GM12878 (cell line): ENCODE results near the gene FOXR1. TPM values are rescaled to one million over a fixed set of nuclear protein-coding genes. Genes with fewer than 3 reads are reported as not detected.
"Not testable (repeated sequence)": the region's sequence is repeated elsewhere in the genome, so short reads cannot be mapped to it uniquely, and the experiment has no call there.

ENCODE experiments used
- ATAC-seq: fragments of 200-7000 bp; cut with Tn5 transposase; 3 replicates; pipeline ENCODE4 v1.9.1; 2020; ENCODE audit warnings: mild to moderate bottlenecking, moderate library complexity
- BruUV-seq: library from RNA; stranded (reverse); fragments of 400-500 nt; replicated peaks from 2 replicates; lab custom pipeline; 2021; lab: Mats Ljungman, UMichigan
- CTCF ChIA-PET: fragments of 300-600 bp; sonication (Branson Sonifier 250); formaldehyde crosslinking; extraction: SDS; loops from one replicate; lab custom pipeline; 2021; ENCODE audit warnings: inconsistent platforms; lab: Yijun Ruan, JAX
- POLR2A ChIA-PET: fragments of 350-600 bp; formaldehyde crosslinking; extraction: SDS; loops from one replicate; lab custom pipeline; 2021; ENCODE audit warnings: inconsistent platforms; lab: Charles Lee
- RAD21 ChIA-PET: fragments of 300-600 bp; sonication (Branson Sonifier 250); formaldehyde crosslinking; loops from one replicate; lab custom pipeline; 2023; ENCODE audit warnings: antibody characterized with exemption; ENCODE audit not compliant: unreplicated experiment; lab: Charles Lee
- SMC1A ChIA-PET: fragments of 300-600 bp; sonication (Branson Sonifier 250); formaldehyde crosslinking; loops from one replicate; lab custom pipeline; 2023; ENCODE audit not compliant: unreplicated experiment, uncharacterized antibody; lab: Charles Lee
- DNase-seq: peaks from one replicate; pipeline ENCODE4 v3.0.0-alpha.2; 2011; ENCODE audit warnings: low read depth, low spot score
- FAIRE-seq: peaks from 3 replicates; lab custom pipeline; 2011; peaks lifted over from hg19 to GRCh38; lab: Jason Lieb, UNC
- H2AFZ ChIP-seq: 2 replicates; pipeline ENCODE4 v1.6.0; 2011; ENCODE audit warnings: low read depth, low read length, control low read depth; ENCODE audit not compliant: control insufficient read depth
- H3K27ac ChIP-seq: 2 replicates; pipeline ENCODE4 v1.5.1; 2011; ENCODE audit warnings: control low read depth; ENCODE audit not compliant: control insufficient read depth, insufficient read depth
- H3K27me3 ChIP-seq, 2 experiments: replicated peaks in 1 of 2; 2 replicates each; pipeline versions ENCODE4 v1.6.0 to v1.6.1; 2011; ENCODE audit warnings: low read length in 1 of 2; ENCODE audit not compliant: control insufficient read depth in 2 of 2, insufficient read depth in 2 of 2
- H3K36me3 ChIP-seq, 2 experiments: 2 replicates each; pipeline ENCODE4 v1.5.1; 2011; ENCODE audit warnings: low read length in 1 of 2; ENCODE audit not compliant: control insufficient read depth in 2 of 2, insufficient read depth in 2 of 2
- H3K4me1 ChIP-seq: 2 replicates; pipeline ENCODE4 v1.6.1; 2011; ENCODE audit warnings: mild to moderate bottlenecking, low read length, moderate library complexity, mixed read lengths; ENCODE audit not compliant: control insufficient read depth, insufficient read depth
- H3K4me2 ChIP-seq: 2 replicates; pipeline ENCODE4 v1.6.0; 2011; ENCODE audit warnings: control low read depth; ENCODE audit not compliant: control insufficient read depth, insufficient read depth
- H3K4me3 ChIP-seq: fragments of 200-600 bp; sonication (generic); 2 replicates; pipeline ENCODE4 v1.5.1; 2016
- H3K79me2 ChIP-seq: 2 replicates; pipeline ENCODE4 v1.6.0; 2011; ENCODE audit warnings: low read length; ENCODE audit not compliant: control insufficient read depth, insufficient read depth
- H3K9ac ChIP-seq: 2 replicates; pipeline ENCODE4 v1.8.0; 2011; ENCODE audit warnings: low read length, control low read depth, mixed read lengths; ENCODE audit not compliant: control insufficient read depth, insufficient read depth
- H3K9me3 ChIP-seq: replicated peaks from 3 replicates; pipeline ENCODE4 v1.5.1; 2011; ENCODE audit warnings: mild to moderate bottlenecking, low read length; ENCODE audit not compliant: control insufficient read depth, insufficient read depth
- H4K20me1 ChIP-seq: 2 replicates; pipeline ENCODE4 v1.6.0; 2011; ENCODE audit not compliant: control insufficient read depth, insufficient read depth
- ATF2 ChIP-seq: IDR thresholded peaks from 2 replicates; pipeline ENCODE4 v1.6.1; 2012; ENCODE audit warnings: low read length, inconsistent platforms
- BHLHE40 ChIP-seq, 2 experiments: fragments of 450-650 bp in 1 of 2; IDR thresholded peaks; 2 replicates each; pipeline ENCODE4 v1.6.1; 2011 to 2017; ENCODE audit warnings: low read depth in 2 of 2, borderline replicate concordance in 1 of 2, improper control_type of control experiment in 1 of 2, low read length in 1 of 2, mild to moderate bottlenecking in 1 of 2
- CBX5 ChIP-seq: sonication (generic); IDR thresholded peaks from 2 replicates; pipeline ENCODE4 v1.6.1; 2016; ENCODE audit warnings: low read depth, moderate library complexity, mild to moderate bottlenecking, inconsistent platforms
- ETV6 ChIP-seq, 2 experiments: fragments of 450-650 bp in 1 of 2; IDR thresholded peaks in 1 of 2; conservative IDR thresholded peaks in 1 of 2; 2 replicates each; pipeline ENCODE4 v1.6.1; 2014; ENCODE audit warnings: antibody characterized with exemption in 1 of 2, borderline replicate concordance in 1 of 2, low read depth in 1 of 2, mild to moderate bottlenecking in 1 of 2, moderate library complexity in 1 of 2
- IKZF2 ChIP-seq, 2 experiments: fragments of 450-650 bp; IDR thresholded peaks; 2 replicates each; pipeline ENCODE4 v1.6.1; 2017; ENCODE audit warnings: mild to moderate bottlenecking in 2 of 2, moderate library complexity in 2 of 2
- JUNB ChIP-seq: IDR thresholded peaks from 2 replicates; pipeline ENCODE4 v1.6.1; 2016; ENCODE audit warnings: antibody characterized with exemption, mild to moderate bottlenecking
- RAD21 ChIP-seq: IDR thresholded peaks from 2 replicates; pipeline ENCODE4 v1.6.1; 2011; ENCODE audit warnings: mild to moderate bottlenecking, low read depth, low read length, moderate library complexity; ENCODE audit not compliant: insufficient read depth
- SREBF1 ChIP-seq: IDR thresholded peaks from 2 replicates; pipeline ENCODE4 v1.6.1; 2012; ENCODE audit warnings: mild to moderate bottlenecking, low read length
- TAF1 ChIP-seq: IDR thresholded peaks from 2 replicates; pipeline ENCODE4 v1.6.1; 2011; ENCODE audit warnings: mild to moderate bottlenecking, low read depth, low read length, borderline replicate concordance
- WGBS: methylation state at CpG from one replicate; pipeline ENCODE4 v1.1.6; 2016; ENCODE audit warnings: low lambda C conversion rate; ENCODE audit not compliant: insufficient replicate concordance, insufficient coverage; ENCODE audit errors: missing lambda C conversion rate; 5-methylcytosine and 5-hydroxymethylcytosine counted together
- in situ Hi-C: fragments of 300-500 bp; cut with MboI; formaldehyde crosslinking; loops from 9 replicates; pipeline ENCODE4 v1.14.3; 2018; ENCODE audit warnings: mixed read lengths
- intact Hi-C: fragments of 100-400 bp; cut with micrococcal nuclease; formaldehyde crosslinking; loops from one replicate; pipeline ENCODE4 v1.14.2; 2022; ENCODE audit not compliant: unreplicated experiment
- polyA plus RNA-seq, 11 experiments: library from polyadenylated mRNA; depleted of rRNA in 4 of 11; unstranded in 6 of 11; stranded (reverse) in 5 of 11; fragments of >200 nt; fragmentation: Nextera tagmentation in 4 of 11; fragmentation: Illumina TruSeq in 1 of 11; extraction: Ambion mirVana in 4 of 11; extraction: Trizol in 1 of 11; gene quantifications; 1 replicate in 1 of 11; 2 replicates in 10 of 11; pipeline versions ENCODE4 v1.2.1 to v1.2.3, GENCODE V29; 2011 to 2016; ENCODE audit warnings: inconsistent platforms in 2 of 11, missing spikeins in 2 of 11, low read depth in 1 of 11
- total RNA-seq, 4 experiments: library from RNA; depleted of rRNA in 3 of 4; stranded (reverse); fragments of >200 nt in 3 of 4; fragmentation: Illumina TruSeq in 1 of 4; extraction: Trizol in 1 of 4; gene quantifications; 2 replicates each; pipeline versions ENCODE4 v1.2.1 to v1.2.3, GENCODE V29; 2013 to 2021
- TF ChIP-seq, protein P1 (sequence below), 3 experiments: IDR thresholded peaks in 2 of 3; conservative IDR thresholded peaks in 1 of 3; 2 replicates each; pipeline ENCODE4 v1.5.1; 2011; ENCODE audit warnings: low read depth in 3 of 3, low read length in 3 of 3, mild to moderate bottlenecking in 3 of 3, control low read depth in 2 of 3, moderate library complexity in 2 of 3, inconsistent platforms in 1 of 3, mixed read lengths in 1 of 3; ENCODE audit not compliant: control insufficient read depth in 2 of 3, insufficient read depth in 1 of 3; ENCODE audit errors: extremely low read depth in 1 of 3

FOXR1 gene
- total and polyA plus RNA-seq, 10 of the 15 experiments (the other 5 are each of a cell fraction or from before 2014, with no cell fraction given), result not detected

DNA sequence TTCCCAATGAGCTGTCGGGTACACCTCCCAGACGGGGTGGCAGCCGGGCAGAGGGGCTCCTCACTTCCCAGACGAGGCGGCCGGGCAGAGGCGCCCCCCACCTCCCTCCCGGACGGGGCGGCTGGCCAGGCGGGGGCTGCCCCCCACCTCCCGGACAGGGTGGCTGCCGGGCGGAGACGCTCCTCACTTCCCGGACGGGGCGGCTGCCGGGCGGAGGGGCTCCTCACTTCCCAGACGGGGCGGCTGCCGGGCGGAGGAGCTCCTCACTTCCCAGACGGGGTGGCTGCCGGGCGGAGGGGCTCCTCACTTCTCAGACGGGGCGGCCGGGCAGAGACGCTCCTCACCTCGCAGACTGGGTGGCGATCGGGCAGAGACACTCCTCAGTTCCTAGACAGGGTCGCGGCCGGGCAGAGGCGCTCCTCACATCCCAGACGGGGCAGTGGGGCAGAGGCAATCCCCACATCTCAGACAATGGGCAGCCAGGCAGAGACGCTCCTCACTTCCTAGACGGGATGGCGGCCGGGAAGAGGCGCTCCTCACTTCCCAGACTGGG is 20.0 kb downstream of the FOXR1 start:
- H3K4me2 ChIP-seq, RAD21 ChIA-PET, in situ Hi-C loops, H3K9ac ChIP-seq, SMC1A ChIA-PET, H3K36me3 ChIP-seq, H2AFZ ChIP-seq, H3K9me3 ChIP-seq, H3K4me1 ChIP-seq, H4K20me1 ChIP-seq, intact Hi-C loops, BruUV-seq, DNase-seq, H3K79me2 ChIP-seq, H3K27ac ChIP-seq, POLR2A ChIA-PET, ATAC-seq, H3K27me3 ChIP-seq, H3K4me3 ChIP-seq, FAIRE-seq: not testable (repeated sequence)
- CTCF ChIA-PET, result interaction anchor here (0.6 kb wide), 1 partner anchor 354 kb away, joined by 3 read pairs; no protein-coding TSS in a partner anchor
- 98% methylated on average over 19 of the region's 44 CpGs for WGBS

- BruUV-seq, result TSS peak; percentile 93
- peaks cover 24% of the 10 kb centered on the region for H3K79me2 ChIP-seq
- no peaks in the 10 kb centered on the region for H3K27me3 ChIP-seq
- ChIA-PET POLR2A (interaction anchor here (0.6 to 1.6 kb wide), 10 partner anchors 10 to 205 kb away, joined by 3 to 7 read pairs (median 4); partner anchors contain the start of genes HINFP, HMBS, RPS25 and TRAPPC4), SMC1A (interaction anchor here (1.0 to 5.7 kb wide), 2 partner anchors 10 to 21 kb away, joined by 3 to 26 read pairs; partner anchors contain the start of genes RPS25 and TRAPPC4), RAD21 (interaction anchor here (1.1 to 1.3 kb wide), 3 partner anchors 19 to 89 kb away, joined by 3 read pairs; partner anchors contain the start of genes RPS25 and TRAPPC4), CTCF (interaction anchor here (0.7 to 1.5 kb wide), 7 partner anchors 19 to 199 kb away, joined by 3 to 6 read pairs (median 3); partner anchors contain the start of gene SLC37A4)
- H3K36me3 ChIP-seq, result 0 out of 4 replicates have a peak, but pooled peaks cover 0 to 2% of the 10 kb centered on the region in 2 experiments
- H3K9me3 ChIP-seq, result no peaks in the 10 kb centered on the region
- peak overlapping the region; percentile 98 for H2AFZ ChIP-seq
- WGBS, result 2% methylated on average over 22 of the region's 22 CpGs
- in situ Hi-C loops (no loop called here), intact Hi-C loops (no loop called here)
- FAIRE-seq (peak; percentile 85), DNase-seq (peak; percentile 23), ATAC-seq (peak; percentile 64)
- H3K27ac ChIP-seq, result peak overlapping the region; percentile 87
- no peaks in the 10 kb centered on the region for H4K20me1 ChIP-seq
- H3K9ac ChIP-seq, result peak overlapping the region; percentile 90
- peak overlapping the region; percentile 69 for H3K4me2 ChIP-seq
- H3K4me3 ChIP-seq, result peak overlapping the region; percentile 91
- no peaks in the 10 kb centered on the region; the same call in none of the 2 replicates for H3K4me1 ChIP-seq
- TF ChIP-seq SREBF1 (no peak), JUNB (peak; percentile 74), IKZF2 (IDR thresholded peaks at IDR 0.05) (peak; percentile 46 to 47; a peak in 3 of 4 replicates), ETV6 (conservative IDR thresholded peaks at IDR 0.05 in 1 of 2, IDR thresholded peaks at IDR 0.05 in 1 of 2; ENCODE audit: borderline replicate concordance in 1 of 2, low read depth in 1 of 2) (peak in 1 of 2 experiments; percentile 31; a peak in 1 of 4 replicates), RAD21 (0 out of 2 replicates have a peak, but pooled peaks have one; percentile 7), CBX5 (no peak), BHLHE40 (IDR thresholded peaks at IDR 0.05; ENCODE audit: borderline replicate concordance in 1 of 2, low read depth in 2 of 2, low read length in 1 of 2) (peak in 1 of 2 experiments; percentile 29; a peak in 1 of 4 replicates), TAF1 (no peak), ATF2 (no peak)
- TF ChIP-seq, protein P1, sequence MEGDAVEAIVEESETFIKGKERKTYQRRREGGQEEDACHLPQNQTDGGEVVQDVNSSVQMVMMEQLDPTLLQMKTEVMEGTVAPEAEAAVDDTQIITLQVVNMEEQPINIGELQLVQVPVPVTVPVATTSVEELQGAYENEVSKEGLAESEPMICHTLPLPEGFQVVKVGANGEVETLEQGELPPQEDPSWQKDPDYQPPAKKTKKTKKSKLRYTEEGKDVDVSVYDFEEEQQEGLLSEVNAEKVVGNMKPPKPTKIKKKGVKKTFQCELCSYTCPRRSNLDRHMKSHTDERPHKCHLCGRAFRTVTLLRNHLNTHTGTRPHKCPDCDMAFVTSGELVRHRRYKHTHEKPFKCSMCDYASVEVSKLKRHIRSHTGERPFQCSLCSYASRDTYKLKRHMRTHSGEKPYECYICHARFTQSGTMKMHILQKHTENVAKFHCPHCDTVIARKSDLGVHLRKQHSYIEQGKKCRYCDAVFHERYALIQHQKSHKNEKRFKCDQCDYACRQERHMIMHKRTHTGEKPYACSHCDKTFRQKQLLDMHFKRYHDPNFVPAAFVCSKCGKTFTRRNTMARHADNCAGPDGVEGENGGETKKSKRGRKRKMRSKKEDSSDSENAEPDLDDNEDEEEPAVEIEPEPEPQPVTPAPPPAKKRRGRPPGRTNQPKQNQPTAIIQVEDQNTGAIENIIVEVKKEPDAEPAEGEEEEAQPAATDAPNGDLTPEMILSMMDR (IDR thresholded peaks at IDR 0.05 in 2 of 3, conservative IDR thresholded peaks at IDR 0.05 in 1 of 3; ENCODE audit: control insufficient read depth in 2 of 3, extremely low read depth in 1 of 3, insufficient read depth in 1 of 3, low read depth in 3 of 3, low read length in 3 of 3), result peak; percentile 22 to 46 (median 40); a peak in 5 of 6 replicates
Observed at GRCh38 chr11:118996926-118997626, 25.5 kb downstream of the FOXR1 start.
